Stimulated activated CD4-positive, alpha-beta T cell treated with anti-CD3 and anti-CD28 coated beads, Interleukin-12 subunit alpha, Interleukin-12 subunit beta, amount 100 ng/mL, for 24 hours (primary cell): ENCODE data around the gene JAKMIP1.
"Not testable (repeated sequence)": the region's sequence is repeated elsewhere in the genome, so short reads cannot be mapped to it uniquely, and the experiment has no call there.

Source experiments
- DNase-seq, 2 experiments: peaks; one replicate each; pipeline ENCODE4 v3.0.0-alpha.2; 2020; ENCODE audit warnings: low read depth in 2 of 2

JAKMIP1 gene

GRCh38 chr4:6143603-6144181 lies 56.7 kb downstream of the JAKMIP1 start:
- DNase-seq, result no peak

GRCh38 chr4:6142935-6143602 lies 57.3 kb downstream of the JAKMIP1 start:
- DNase-seq, result no peak

- DNase-seq, result no peak
These were observed 57.8 kb downstream of the JAKMIP1 start for GRCh38 chr4:6142511-6142910.

GRCh38 chr4:6141554-6141953 lies 58.8 kb downstream of the JAKMIP1 start:
- no peak for DNase-seq

GRCh38 chr4:6141021-6141420 lies 59.3 kb downstream of the JAKMIP1 start:
- not testable (repeated sequence) for DNase-seq

GRCh38 chr4:6137747-6138135 lies 62.6 kb downstream of the JAKMIP1 start:
- DNase-seq, result no peak

GRCh38 chr4:6137027-6137746 lies 63.2 kb downstream of the JAKMIP1 start:
- DNase-seq, result no peak

- DNase-seq, result no peak
These were observed 65.6 kb downstream of the JAKMIP1 start for GRCh38 chr4:6134612-6135220.

GRCh38 chr4:6132716-6133115 lies 67.6 kb downstream of the JAKMIP1 start:
- no peak for DNase-seq

- no peak for DNase-seq
These were observed 72.0 kb downstream of the JAKMIP1 start for GRCh38 chr4:6128221-6128850.

- DNase-seq, result no peak
These were observed 73.2 kb downstream of the JAKMIP1 start for GRCh38 chr4:6126971-6127745.

GRCh38 chr4:6125103-6125651 lies 75.2 kb downstream of the JAKMIP1 start:
- DNase-seq, result no peak

- no peak for DNase-seq
These were observed 75.8 kb downstream of the JAKMIP1 start for GRCh38 chr4:6124386-6125102.

- DNase-seq, result no peak
These were observed 76.4 kb downstream of the JAKMIP1 start for GRCh38 chr4:6123976-6124375.

GRCh38 chr4:6123541-6123940 lies 76.8 kb downstream of the JAKMIP1 start:
- DNase-seq, result no peak

- DNase-seq, result no peak
These were observed 77.2 kb downstream of the JAKMIP1 start for GRCh38 chr4:6123116-6123515.

- DNase-seq, result no peak
These were observed 77.9 kb downstream of the JAKMIP1 start for GRCh38 chr4:6122496-6122895.

GRCh38 chr4:6121941-6122340 lies 78.4 kb downstream of the JAKMIP1 start:
- DNase-seq, result no peak

GRCh38 chr4:6121276-6121850 lies 79.0 kb downstream of the JAKMIP1 start:
- DNase-seq, result no peak

GRCh38 chr4:6120361-6120760 lies 80.0 kb downstream of the JAKMIP1 start:
- DNase-seq, result no peak
